HG02973 (cell line): ENCODE results near the gene RBP4.
A peak's percentile ranks its signal among the peaks of the same experiment; 100 is the strongest.
"Not testable (repeated sequence)": the region's sequence is repeated elsewhere in the genome, so short reads cannot be mapped to it uniquely, and the experiment has no call there.

Source experiments
- ATAC-seq: cut with Tn5 transposase; IDR thresholded peaks from one replicate; pipeline ENCODE4 v1.9.1; 2021; ENCODE audit warnings: moderate library complexity; ENCODE audit not compliant: unreplicated experiment

Gene RBP4

DNA sequence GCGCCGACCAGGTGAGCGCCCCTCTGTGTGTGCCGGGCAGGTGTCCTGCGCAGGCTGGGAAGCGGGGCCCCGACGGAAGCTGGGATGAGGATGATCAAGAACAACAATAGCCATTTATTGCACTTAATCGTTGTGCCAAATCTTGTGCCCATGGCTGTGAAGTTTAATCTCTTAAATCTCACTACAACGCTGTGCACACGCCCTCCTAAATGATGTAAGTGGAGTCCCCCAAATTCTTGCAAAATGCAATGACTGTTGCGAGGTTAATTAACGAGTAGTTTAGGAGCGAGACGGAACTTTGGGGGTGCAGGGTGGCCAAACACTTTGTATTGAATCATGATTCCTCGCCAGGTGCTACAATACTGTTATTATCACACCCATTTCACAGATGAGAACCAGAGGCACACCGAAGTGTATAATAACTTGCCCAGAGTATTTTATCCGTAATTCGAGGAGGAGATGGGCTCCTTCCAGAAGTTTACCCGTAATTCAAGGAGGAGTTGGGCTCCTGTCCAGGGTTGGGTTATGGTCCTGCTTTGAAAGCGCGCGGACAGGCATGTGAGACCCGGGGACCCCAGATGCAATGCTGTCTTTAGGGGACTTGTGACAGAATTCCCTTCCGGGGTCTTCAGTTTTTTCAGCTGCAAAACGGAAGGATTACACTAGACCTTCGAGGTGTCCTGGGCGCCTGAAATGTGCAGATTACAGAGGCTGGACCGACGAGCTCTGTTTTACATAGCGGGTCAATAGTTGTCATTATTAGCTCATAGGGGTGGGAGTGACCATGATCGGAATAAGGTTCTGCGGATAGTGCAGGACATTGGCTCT, 33.5 kb downstream of the RBP4 start:
- no peak for ATAC-seq

DNA sequence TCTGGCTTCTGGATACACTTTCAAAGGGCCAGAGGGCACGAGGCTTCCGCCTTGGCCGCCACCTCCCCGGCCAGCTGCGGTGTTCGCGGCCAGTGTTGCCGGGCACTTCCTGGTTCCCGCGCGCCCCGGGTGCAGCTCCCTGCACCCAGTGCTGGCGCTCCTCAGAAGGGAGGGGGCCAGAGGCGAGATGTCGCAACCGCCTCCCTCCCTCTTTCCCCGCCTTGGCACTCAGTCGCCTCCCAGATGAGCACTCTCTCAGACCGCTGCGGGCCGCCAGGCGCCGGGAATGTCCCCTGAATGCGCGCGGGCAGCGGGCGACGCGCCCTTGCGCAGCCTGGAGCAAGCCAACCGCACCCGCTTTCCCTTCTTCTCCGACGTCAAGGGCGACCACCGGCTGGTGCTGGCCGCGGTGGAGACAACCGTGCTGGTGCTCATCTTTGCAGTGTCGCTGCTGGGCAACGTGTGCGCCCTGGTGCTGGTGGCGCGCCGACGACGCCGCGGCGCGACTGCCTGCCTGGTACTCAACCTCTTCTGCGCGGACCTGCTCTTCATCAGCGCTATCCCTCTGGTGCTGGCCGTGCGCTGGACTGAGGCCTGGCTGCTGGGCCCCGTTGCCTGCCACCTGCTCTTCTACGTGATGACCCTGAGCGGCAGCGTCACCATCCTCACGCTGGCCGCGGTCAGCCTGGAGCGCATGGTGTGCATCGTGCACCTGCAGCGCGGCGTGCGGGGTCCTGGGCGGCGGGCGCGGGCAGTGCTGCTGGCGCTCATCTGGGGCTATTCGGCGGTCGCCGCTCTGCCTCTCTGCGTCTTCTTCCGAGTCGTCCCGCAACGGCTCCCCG, 34.4 kb downstream of the RBP4 start, which contains the start of gene FFAR4:
Gene FFAR4, plus strand, starts transcription at position 231 of the 842 bp plus-strand sequence. Its CDS starts 56 bp downstream, at position 287.
- ATAC-seq, result no peak

DNA sequence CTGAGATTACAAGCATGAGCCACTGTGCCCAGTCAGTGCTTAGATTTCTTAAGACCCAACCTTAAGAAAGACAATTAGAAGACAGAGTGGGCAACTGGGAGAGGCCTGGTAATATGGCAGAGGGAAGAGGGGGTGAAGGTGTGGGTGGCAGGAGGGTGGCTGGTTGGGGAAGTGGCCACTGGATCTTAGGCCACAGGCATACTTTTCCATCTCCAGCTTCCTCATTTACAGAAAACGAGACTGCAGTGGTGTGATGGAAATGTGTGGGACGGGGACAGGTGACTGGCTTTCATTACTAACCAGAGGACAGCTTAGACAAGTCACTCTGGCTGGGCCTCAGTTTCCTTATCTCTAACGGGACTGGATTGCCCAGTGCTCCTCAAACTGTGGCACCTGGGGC, 35.6 kb downstream of the RBP4 start:
- ATAC-seq, result no peak

DNA sequence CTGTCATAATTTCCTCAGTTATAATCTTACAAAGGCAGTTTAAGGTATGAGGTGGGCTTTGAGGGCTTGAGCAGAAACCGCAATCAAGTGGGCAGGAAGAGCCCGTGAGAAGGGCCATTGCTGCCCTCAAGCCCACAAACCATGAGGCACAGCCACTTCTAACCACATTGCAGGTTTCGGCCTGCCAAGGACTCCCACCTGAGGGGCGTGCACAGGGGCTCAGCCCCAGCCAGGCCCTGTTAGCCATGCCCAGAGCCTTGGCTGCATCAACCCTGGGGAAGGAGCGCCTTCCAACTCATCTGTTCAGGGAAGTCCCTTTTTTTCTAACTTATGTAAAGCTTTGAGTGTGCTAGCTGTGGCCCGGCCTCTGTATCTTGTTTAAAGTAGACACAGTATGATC, 40.5 kb downstream of the RBP4 start:
- ATAC-seq, result no peak

DNA sequence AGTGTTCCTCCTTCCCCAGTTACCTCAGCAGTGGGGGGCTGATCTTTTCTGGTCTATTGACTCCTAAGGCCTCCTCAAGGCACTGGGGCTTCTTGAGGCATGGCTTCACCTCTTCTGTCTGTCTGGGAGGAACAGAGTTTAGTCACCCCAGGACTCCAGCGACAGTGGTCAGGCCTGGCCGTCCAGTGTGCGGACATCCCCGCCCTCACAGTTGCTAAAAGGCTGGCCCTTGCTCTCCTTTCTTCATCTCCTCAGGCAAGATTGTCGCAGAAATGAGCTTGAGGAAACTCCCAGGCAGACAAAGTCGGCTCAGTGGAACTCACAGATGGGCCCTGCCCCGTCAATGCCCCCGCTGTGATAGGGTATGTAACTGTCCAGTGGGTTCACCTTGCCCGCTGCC, 41.5 kb downstream of the RBP4 start:
- ATAC-seq, result no peak

DNA sequence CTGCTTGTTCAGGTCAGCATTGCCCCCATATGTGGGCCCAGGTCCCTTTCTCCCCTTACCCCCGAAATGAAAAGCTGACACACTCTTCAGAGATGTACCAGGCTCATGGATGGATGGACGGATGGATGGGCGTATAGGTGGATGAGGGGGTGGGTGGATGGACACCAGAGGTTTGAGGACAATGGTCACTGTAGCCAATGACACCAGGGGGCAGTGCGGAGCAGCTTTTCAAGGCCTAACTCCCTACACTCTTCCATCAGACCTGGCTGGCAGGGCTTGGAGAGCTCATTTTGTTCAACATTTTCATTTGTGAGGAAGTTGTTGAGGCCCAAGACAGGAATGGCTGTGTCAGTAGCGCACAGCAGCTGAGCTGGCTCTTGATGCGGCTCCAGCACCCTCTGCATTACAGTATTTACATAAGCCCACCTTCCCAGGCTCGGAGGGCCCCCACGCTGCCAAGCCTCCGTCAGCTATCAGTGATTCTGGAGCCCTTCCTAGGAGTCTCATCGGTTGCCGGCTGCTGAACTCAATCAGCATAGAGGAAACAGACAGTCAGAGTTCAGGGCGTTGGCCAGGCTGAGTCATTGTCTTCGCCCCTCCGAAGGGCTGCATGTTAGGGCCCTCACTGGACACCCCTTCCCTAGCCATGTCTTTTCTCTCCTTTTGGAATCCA, 46.1 kb downstream of the RBP4 start:
- peak; percentile 59 for ATAC-seq

DNA sequence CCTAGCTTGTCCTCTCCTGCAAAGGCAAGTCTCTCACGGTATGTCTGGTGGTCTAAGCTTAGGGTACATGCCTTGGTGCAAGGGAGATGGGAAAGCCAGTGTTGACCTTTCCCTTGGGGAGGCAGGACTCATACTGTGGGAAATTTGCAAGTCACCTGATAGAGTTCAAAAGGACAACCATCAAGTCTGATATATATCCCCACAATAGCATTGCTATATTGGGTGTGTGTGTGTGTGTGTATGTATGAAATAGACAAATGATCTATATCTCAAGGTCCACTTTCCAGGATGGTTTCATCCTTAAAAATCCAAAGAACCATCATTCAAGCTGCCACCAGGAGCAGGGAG, 46.7 kb downstream of the RBP4 start:
- no peak for ATAC-seq

DNA sequence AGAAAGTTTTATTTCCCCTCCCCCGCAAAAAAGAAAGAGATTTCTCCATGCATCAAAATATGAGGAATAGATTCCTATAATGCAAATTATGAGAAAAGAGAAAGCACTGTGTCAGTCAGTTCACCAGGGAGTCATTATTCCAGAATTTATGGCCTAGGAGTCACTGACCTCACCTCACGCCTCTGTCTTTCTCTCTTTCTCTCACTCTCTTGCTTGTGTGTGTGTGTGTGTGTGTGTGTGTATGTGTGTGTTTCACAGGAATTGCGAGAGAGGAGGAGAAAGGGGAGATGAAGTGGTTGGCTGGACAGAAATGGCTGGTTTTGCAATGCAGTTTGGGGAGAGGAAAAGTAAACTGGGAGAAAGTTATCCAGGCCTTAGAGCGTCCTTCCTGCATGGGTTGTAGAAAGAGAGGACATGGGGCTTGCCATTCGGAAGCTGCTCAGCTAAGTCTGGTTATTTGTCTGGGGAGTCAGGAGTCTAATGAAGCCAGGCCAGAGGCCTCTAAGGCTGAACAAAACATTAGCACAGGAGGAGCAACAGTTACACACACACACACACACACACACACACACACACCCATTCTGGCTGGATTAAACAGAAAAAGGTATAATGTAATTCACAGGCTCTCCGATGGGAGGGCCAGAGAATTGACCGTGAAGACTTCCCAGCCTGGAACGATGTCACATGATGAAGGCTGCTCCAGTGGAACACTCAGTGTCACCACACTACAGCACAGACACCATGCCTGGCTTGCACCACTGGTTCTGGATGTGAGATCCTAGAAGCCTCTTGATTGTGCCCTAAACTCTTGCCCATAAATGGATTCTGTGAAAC, 47.3 kb downstream of the RBP4 start:
- no peak for ATAC-seq

DNA sequence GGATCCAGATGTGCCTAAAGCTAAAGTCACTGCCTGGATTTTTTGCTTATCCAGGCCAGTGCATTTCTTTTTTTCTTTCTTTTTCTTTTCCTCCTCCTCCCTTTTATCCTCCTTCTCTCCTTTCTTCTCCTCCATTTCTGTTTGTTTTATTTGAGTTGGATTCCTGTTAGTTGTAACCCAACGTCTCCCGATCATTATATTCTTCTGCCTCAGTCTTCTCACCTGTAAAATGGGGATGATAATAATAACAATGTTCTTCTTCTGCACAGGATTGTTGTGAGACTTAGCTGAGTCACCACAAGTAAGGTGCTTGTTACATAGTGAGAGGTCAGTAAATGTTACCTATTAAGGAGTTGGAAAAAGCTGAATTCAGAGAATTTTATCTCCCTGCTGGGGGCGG, 48.3 kb downstream of the RBP4 start:
- no peak for ATAC-seq

DNA sequence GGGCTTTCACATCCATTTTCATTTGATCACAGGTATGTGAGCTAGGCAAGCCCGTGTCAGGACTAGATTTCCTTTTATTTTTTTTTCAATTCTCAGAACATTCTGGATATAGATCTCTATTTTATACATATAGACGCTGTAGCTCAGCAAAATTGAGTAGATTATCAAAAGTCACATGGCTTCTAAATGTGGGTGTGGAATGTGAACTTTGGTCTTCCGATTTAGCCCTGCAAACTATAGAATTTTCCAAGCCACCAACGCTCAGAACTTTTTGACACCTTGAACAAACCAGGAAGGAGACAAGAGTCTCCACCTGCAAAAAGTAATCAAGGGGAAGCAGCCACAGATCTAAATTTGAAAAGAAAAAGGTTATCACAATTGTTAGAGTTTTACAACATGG, 50.4 kb downstream of the RBP4 start:
- ATAC-seq, result no peak

DNA sequence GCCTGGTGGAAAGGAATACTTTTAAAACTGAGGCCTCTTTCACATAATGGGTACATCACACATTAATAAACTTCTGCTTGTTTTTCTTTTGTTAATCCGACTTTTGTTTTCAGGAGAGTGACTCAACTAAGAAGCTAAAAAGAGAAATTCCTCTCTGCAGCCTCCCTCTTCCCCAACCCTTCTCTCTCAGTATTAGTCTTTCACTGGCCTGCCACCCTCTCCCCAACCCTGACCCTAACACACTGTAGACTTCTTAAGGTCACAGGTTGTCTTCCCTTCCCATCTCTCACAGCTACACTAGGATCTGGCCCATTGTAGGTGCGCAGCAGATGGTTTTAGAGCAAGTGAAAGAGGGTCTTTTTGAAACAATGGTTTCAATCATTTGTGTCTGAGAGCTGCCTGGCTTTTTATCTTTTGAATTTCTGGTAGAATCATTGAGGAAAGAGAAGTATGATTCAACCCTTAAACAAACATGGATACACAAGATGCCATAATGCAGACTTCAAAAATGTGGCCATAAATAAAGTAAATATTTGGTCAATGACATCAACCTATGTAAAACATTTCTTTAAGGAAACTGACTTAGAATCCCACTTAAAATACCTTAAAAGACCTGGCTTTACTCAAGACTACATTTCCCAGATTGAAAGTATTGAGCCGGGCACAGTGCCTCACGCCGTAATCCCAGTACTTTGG, 52.5 kb downstream of the RBP4 start:
- ATAC-seq, result no peak

DNA sequence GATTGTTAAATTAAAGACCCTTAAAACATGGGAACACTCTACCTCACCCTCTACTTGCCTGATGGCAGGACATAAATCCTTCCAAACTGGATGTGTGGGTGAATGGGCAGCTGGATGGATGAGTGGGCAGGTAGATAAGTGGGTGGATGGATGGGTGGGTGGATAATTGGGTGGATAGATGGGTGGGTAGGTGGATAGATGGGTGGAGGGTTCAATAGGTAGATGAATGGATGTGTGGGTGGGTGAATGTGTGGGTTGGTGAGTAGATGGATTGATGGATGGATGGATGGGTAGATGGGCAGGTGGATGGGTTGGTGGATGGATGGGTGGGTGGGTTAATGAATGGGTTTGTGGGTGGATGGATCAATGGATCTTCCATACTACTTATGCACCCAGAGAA, 53.5 kb downstream of the RBP4 start:
- ATAC-seq, result no peak

DNA sequence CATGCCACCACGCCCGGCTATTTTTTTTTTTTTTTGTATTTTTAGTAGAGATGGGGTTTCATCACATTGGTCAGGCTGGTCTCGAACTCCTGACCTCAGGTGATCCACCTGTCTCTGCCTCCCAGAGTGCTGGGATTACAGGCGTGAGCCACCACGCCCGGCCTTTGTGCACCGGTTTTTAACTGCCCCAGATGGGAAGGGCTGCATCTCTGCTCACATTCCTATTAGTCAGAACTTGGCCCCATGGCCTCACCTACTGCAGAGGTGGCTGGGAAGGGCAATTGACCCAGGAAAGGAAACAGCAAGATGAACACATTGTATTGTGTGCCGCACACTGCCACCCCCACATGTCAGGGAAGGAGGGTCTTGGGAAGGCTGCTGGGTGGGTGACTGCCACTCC, 54.0 kb downstream of the RBP4 start:
- ATAC-seq, result not testable (repeated sequence)

DNA sequence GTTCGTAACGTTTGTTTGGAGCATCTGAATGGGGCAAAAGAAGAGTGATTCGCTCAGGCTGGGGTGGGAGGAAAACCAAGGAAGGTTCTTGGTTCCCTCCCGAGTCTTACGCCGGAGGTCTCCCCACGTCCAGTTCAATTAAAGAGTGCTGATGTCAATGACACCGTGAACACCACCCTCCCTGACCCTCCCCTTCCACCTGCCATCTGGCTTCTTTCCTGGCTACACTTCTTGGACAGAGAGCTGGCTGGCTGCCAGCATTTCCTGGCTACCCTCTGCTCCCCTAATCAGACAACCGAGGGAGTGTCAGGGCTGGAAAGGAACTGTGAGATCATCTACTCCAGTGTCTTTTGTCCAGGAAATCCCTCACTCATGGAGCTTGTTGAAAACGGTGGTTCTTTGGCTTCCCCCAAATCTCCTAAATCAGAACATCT, 58.7 kb downstream of the RBP4 start:
- ATAC-seq, result no peak
